Neural progenitor cell (in vitro differentiated cells): ENCODE measurements around the gene TTC31.
A peak's percentile ranks its signal among the peaks of the same experiment; 100 is the strongest.

Experiments used
- CTCF ChIP-seq: fragments of 200-600 bp; sonication (generic); IDR thresholded peaks from 2 replicates; pipeline ENCODE4 v1.5.1; 2017; ENCODE audit warnings: antibody characterized with exemption, mild to moderate bottlenecking
- EZH2 ChIP-seq: fragments of 200-600 bp; sonication (generic); IDR thresholded peaks from 2 replicates; pipeline ENCODE4 v1.6.1; 2017; ENCODE audit warnings: antibody characterized with exemption, mild to moderate bottlenecking, moderate library complexity
- EZH2phosphoT487 ChIP-seq: fragments of 200-600 bp; sonication (generic); IDR thresholded peaks from 2 replicates; pipeline ENCODE4 v1.6.1; 2017; ENCODE audit warnings: antibody characterized with exemption

- TF ChIP-seq CTCF (no peak), EZH2phosphoT487 (peak; percentile 88), EZH2 (peak; percentile 85)
Measured at GRCh38 chr2:74514368-74515270, 31.7 kb downstream of the TTC31 start, which contains the start of gene TLX2.
